Hematopoietic multipotent progenitor cell (in vitro differentiated cells): ENCODE data around the gene RTCA. TPM values are rescaled to one million over a fixed set of nuclear protein-coding genes. Genes with fewer than 3 reads are reported as not detected.
"Not testable (repeated sequence)": the region's sequence is repeated elsewhere in the genome, so short reads cannot be mapped to it uniquely, and the experiment has no call there.

ENCODE experiments used
- DNase-seq, 3 donors: peaks; one replicate each; pipeline ENCODE4 v3.0.0-alpha.2; 2011 to 2015; ENCODE audit warnings: low read depth in 2 of 3, low spot score in 2 of 3
- total RNA-seq: library from RNA; depleted of rRNA; stranded (reverse); fragments of >200 nt; gene quantifications from one replicate; pipeline ENCODE4 v1.2.3, GENCODE V29; 2012

The RTCA gene
- total RNA-seq, 1 donor = 13.5 TPM

- DNase-seq = not testable (repeated sequence)
These were observed 9.7 kb upstream of the RTCA start for GRCh38 chr1:100256273-100256672.

DNA sequence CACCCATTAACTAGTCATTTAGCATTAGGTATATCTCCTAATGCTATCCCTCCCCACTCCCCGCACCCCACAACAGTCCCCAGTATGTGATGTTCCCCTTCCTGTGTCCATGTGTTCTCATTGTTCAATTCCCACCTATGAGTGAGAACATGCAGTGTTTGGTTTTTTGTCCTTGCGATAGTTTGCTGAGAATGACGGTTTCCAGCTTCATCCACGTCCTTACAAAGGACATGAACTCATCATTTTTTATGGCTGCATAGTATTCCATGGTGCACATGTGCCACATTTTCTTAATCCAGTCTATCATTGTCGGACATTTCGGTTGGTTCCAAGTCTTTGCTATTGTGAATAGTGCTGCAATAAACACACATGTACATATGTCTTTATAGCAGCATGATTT is 7.6 kb upstream of the RTCA start:
- DNase-seq = not testable (repeated sequence)

DNA sequence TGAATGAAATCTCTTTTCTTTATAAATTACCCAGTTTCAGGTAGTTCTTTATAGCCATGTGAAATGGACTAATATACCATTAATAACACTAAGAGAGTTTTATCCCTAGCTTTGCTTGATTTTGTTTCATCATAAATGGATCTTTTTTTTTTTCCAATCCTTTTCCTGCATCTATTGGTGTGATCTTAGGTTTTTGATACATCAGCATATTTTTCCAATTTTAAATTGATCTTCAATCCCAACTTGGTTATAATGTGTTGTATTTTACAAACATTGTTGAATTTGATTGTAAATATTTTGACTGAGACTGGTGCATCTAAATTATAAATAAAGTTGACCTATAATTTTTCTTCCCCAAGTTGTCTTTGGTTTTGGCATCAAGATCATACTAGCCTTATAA is 4.3 kb upstream of the RTCA start:
- no peak for DNase-seq

DNA sequence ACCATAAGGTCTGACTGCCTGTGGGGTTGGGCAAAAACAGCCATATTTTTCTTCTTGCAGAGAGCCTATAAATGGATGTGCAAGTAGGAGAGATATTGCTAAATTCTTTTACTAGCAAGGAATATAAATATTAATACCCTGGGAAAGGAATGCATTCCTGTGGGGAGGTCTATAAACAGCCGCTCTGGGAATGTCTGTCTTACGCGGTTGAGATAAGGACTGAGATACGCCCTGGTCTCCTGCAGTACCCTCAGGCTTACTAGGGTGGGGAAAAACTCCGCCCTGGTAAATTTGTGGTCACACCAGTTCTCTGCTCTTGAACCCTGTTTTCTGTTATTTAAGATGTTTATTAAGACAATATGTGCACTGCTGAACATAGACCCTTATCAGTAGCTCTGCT is 1.9 kb upstream of the RTCA start:
- not testable (repeated sequence) for DNase-seq

GRCh38 chr1:100265562-100265930 is 470 bp upstream of the RTCA start:
- peak in 2 of 3 donors; percentile 30 to 60 for DNase-seq

GRCh38 chr1:100266741-100267140 is 725 bp downstream of the RTCA start:
- no peak for DNase-seq

- peak in 1 of 3 donors; percentile 19 for DNase-seq
These were observed 1.3 kb downstream of the RTCA start for GRCh38 chr1:100267284-100267683.

DNA sequence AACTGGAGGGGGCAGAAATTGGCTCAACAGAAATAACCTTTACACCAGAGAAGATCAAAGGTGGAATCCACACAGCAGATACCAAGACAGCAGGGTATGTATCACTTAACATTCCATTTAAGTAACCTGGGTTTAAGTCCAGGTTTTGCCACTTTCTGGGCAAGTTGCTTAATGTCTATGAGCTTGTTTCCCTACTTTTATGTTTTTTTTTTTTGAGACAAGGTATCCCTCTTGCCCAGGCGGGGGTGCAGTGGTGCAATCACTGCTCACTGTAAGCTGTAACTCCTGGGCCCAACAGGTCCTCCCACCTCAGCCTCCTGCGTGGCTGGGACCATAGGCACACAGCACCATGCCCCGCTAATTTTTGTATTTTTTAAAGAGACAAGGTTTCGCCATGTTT is 2.2 kb downstream of the RTCA start:
- DNase-seq = no peak

- DNase-seq = peak in 2 of 3 donors; percentile 35 to 76
These were observed 11.8 kb downstream of the RTCA start for GRCh38 chr1:100277866-100278265.

GRCh38 chr1:100279358-100279923 is 13.4 kb downstream of the RTCA start:
- DNase-seq = no peak

DNA sequence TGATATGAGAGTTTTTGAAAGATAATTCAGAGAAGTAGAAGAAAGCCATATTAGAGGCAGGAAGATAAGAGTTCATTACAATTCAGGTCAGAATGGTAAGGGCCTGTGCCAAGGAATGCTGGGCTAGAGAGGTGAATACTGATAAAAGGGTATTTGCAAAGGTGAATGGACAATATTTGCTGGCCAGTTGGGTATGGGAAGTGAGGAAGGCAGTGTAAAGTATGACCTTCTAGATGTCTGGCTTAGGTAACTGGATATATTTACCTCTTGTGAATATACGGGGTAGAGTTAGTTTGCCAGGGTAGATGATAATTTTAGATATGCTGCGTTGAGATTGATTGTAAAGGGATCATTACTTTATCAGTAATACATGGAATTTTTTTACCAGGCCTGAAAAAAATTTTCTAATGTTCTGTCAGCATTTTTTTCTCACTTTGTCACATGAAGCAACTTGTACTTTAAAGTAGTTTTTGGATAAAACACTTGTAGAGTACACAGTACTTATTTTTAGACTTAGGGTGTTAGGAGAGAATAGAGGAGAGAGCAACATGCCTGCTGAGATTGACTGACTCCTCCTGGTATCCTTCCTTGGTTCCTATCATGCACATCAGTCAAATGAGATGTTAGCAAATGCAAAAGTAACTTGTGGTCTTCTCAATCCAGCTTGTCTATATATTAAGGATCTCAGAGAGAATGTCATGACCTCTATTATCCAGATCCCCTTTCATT is 14.1 kb downstream of the RTCA start:
- DNase-seq = no peak

GRCh38 chr1:100284591-100284990 is 18.6 kb downstream of the RTCA start:
- DNase-seq = no peak

- DNase-seq = no peak
These were observed 21.1 kb downstream of the RTCA start for GRCh38 chr1:100287162-100287561.

DNA sequence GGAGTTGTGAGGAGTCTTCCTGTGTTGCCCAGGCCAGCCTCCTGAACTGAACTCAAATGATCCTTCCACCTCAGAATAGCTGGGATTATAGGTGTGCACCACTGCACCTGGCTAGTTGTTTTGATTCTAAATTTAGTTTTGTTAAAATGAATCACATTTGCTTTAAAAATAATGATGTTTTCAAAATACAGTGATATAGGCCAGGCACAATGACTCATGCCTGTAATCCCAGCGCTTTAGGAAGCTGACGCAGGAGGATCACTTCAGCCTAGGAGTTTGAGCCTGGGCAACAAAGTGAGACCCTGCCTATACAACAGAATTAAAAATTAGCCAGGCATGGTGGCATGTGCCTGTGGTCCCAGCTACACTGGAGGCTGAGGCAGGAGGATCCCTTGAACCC is 24.3 kb downstream of the RTCA start:
- DNase-seq = no peak

DNA sequence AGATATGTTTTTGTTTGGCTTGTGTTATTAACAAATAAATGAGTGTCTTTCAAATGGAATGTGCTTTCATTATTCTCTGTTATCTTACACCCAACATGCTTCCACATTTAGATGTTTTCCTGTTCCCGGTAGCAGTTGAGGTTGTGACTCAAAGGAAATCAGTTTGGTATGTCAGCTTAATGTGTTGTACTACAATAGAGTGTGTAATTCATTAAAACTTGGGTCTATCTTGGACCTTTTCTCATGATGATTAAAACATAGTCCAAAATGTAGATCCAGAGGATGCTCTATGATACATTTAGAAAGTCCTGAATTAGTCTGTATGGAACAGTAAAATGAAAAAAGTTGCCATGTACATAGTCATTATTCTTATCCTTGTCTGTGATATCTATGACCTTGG is 26.7 kb downstream of the RTCA start:
- DNase-seq = peak in 2 of 3 donors; percentile 66 to 89

DNA sequence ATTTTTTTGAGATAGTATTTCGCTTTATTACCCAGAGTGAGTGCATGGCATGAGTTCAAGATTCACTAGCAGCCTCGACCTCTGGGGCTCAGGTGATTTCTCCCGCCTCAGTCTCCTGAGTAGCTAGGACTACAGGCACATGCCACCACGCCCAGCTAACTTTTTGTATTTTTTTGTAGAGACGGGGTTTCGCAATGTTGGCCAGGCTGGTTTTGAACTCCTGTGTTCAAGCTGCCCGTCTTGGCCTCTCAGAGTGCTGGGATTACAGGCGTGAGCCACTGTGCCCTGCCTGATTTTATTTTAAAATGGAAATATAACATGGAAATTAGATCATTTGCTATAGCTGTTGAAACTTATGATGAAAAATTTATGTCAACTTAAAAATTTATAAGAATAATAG is 30.1 kb downstream of the RTCA start:
- DNase-seq = no peak

DNA sequence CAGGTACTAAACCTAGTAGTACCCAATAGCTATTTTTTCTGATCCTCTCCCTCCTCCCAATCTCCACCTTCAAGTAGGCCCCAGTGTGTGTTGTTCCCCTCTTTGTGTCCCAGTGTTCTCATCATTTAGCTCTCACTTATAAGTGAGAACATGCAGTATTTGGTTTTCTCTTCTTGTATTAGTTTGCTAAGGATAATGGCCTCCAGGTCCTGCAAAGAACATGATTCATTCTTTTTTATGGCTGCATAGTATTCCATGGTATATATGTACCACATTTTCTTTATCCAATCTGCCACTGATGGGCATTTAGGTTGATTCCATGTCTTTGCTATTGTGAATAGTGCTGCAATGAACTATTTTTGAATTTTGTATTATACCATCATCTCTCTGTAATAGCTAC is 31.0 kb downstream of the RTCA start:
- DNase-seq = not testable (repeated sequence)

GRCh38 chr1:100298512-100298911 is 32.5 kb downstream of the RTCA start:
- no peak for DNase-seq

GRCh38 chr1:100299521-100300222 is 33.7 kb downstream of the RTCA start:
- no peak for DNase-seq

DNA sequence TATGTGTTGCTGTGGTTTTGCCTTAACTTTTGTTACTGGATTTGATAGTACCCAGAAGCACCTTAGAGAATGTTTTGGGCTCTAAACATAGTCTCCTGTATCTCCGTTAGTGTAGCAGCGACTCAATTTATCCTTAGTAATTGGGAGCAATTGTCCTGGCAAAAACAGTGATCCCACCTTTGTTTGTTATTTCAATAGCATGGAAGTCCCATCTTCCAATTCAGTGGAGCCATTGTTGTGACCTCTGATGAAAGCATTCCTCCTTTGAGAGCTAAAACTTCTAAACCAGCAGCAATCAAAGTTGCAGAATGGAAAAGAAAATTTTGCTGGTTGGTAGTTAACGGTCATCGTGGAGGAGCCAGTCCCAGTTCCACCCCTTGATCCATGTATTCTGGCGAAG is 34.7 kb downstream of the RTCA start:
- DNase-seq = no peak

DNA sequence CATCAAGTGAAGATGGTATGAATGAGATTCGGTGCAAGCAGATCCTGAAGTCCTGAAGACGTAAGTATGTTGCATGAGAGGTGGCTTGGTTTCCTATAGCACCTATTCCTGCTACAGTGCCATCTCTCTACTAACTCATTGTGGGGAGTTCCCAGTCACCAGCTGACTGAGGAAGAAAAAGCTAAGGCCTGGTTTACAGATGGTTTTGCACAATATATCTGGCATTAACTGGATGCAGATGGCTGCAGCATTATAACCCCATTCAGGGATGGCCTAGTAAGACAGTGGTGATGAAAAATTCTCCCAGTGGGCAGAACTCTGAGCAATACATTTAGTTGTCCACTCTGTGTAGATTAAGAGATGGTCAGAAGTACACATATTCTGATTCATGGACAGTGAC is 36.7 kb downstream of the RTCA start:
- no peak for DNase-seq

DNA sequence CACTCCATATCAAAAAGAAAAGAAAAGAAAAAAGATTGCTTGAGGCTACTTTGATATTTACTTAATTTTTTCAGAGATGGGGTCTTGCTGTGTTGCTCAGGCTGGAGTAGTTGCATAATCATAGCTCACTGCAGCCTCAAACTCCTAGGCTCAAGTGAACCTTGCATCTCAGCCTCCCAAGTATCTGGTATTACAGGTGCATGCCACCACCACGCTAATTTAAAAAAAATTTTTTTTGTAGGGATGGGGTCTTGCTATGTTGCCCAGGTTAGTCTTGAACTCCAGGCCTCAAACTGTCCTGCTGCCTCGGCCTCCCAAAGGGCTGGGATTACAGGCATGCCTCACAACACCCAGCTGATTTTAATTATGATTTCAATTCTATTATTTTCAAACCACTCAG is 38.2 kb downstream of the RTCA start:
- DNase-seq = no peak
